HG02970 (cell line): ENCODE data around the gene NPR2.

Experiments
- ATAC-seq: cut with Tn5 transposase; IDR thresholded peaks from one replicate; pipeline ENCODE4 v1.9.1; 2021; ENCODE audit warnings: mild to moderate bottlenecking, moderate library complexity, moderate number of reproducible peaks; ENCODE audit not compliant: unreplicated experiment, low FRiP score

The NPR2 gene

GRCh38 chr9:35828716-35829083, 37.3 kb downstream of the NPR2 start, which contains the start of gene FAM221B:
FAM221B (minus strand) TSS chr9:35828732; CDS start chr9:35826161, 2,571 bp downstream.
- no peak for ATAC-seq

GRCh38 chr9:35829084-35829763, 37.8 kb downstream of the NPR2 start, which contains the start of gene TMEM8B:
TMEM8B (plus strand) TSS chr9:35829228; CDS start chr9:35829448, 220 bp downstream.
- ATAC-seq, result peak; percentile 58

- ATAC-seq, result no peak
Observed at GRCh38 chr9:35829764-35830096, 38.3 kb downstream of the NPR2 start.

- ATAC-seq, result no peak
Observed at GRCh38 chr9:35831040-35831439, 39.6 kb downstream of the NPR2 start.

- ATAC-seq, result no peak
Observed at GRCh38 chr9:35832814-35833213, 41.4 kb downstream of the NPR2 start.

- no peak for ATAC-seq
Observed at GRCh38 chr9:35834260-35835215, 43.1 kb downstream of the NPR2 start.

GRCh38 chr9:35835216-35835632, 43.8 kb downstream of the NPR2 start:
- no peak for ATAC-seq

- ATAC-seq, result no peak
Observed at GRCh38 chr9:35835766-35836165, 44.4 kb downstream of the NPR2 start.

- no peak for ATAC-seq
Observed at GRCh38 chr9:35836595-35836994, 45.2 kb downstream of the NPR2 start.

- no peak for ATAC-seq
Observed at GRCh38 chr9:35839926-35840325, 48.5 kb downstream of the NPR2 start.

GRCh38 chr9:35840881-35841644, 49.7 kb downstream of the NPR2 start:
- ATAC-seq, result no peak

GRCh38 chr9:35841645-35841900, 50.2 kb downstream of the NPR2 start:
- ATAC-seq, result no peak

GRCh38 chr9:35842020-35842745, 50.8 kb downstream of the NPR2 start:
- ATAC-seq, result no peak

GRCh38 chr9:35842795-35843194, 51.4 kb downstream of the NPR2 start:
- ATAC-seq, result no peak

- ATAC-seq, result no peak
Observed at GRCh38 chr9:35844628-35845270, 53.4 kb downstream of the NPR2 start.

- ATAC-seq, result no peak
Observed at GRCh38 chr9:35845824-35846771, 54.7 kb downstream of the NPR2 start.

GRCh38 chr9:35847792-35848572, 56.6 kb downstream of the NPR2 start:
- no peak for ATAC-seq

- ATAC-seq, result no peak
Observed at GRCh38 chr9:35852267-35852815, 61.0 kb downstream of the NPR2 start.
